ENCODE data around the gene TRPC4. TPM values are rescaled to one million over a fixed set of nuclear protein-coding genes. Genes with fewer than 3 reads are reported as not detected.

Gene TRPC4
- polyA plus RNA-seq, 1 donor from 2014 or later, result 8.8 TPM

GRCh38 chr13:37701972-37702371, 167.6 kb downstream of the TRPC4 start:
- no peaks in the 10 kb centered on the region for H3K9me3 ChIP-seq (ENCODE audit: low read length)
- no peaks in the 10 kb centered on the region for H3K9me2 ChIP-seq (ENCODE audit: insufficient read depth, low read length)
- H3K4me2 ChIP-seq (ENCODE audit: low read length), result no peak overlapping the region
- no peaks in the 10 kb centered on the region for H3K79me2 ChIP-seq (replicated peaks; ENCODE audit: insufficient read depth, low read length)
- no peaks in the 10 kb centered on the region for H4K20me1 ChIP-seq (ENCODE audit: insufficient read depth)
- no peak overlapping the region for H3K27ac ChIP-seq (ENCODE audit: low read length)
- H2AFZ ChIP-seq (ENCODE audit: low read depth, low read length), result no peak overlapping the region
- H3K36me3 ChIP-seq (ENCODE audit: insufficient read depth, low read length), result no peaks in the 10 kb centered on the region
- no peak overlapping the region for H3K4me3 ChIP-seq (ENCODE audit: low read length)
- no peaks in the 10 kb centered on the region for H3F3A ChIP-seq (ENCODE audit: insufficient read depth, low read length, poor library complexity, severe bottlenecking)
- no peak for TF ChIP-seq POLR2AphosphoS5 (IDR thresholded peaks at IDR 0.05)
- no peak for TF ChIP-seq MXI1 (conservative IDR thresholded peaks at IDR 0.05; ENCODE audit: poor library complexity, severe bottlenecking)
- no peak for TF ChIP-seq TAF1 (IDR thresholded peaks at IDR 0.05; ENCODE audit: low read depth)
- TF ChIP-seq RAD21 (conservative IDR thresholded peaks at IDR 0.05), result no peak
- TF ChIP-seq REST (IDR thresholded peaks at IDR 0.05; ENCODE audit: borderline replicate concordance), result no peak
- no peak for TF ChIP-seq SMC3 (conservative IDR thresholded peaks at IDR 0.05; ENCODE audit: poor library complexity)
- TF ChIP-seq EZH2 (IDR thresholded peaks at IDR 0.05; ENCODE audit: borderline replicate concordance, insufficient read depth, low read length, poor library complexity, severe bottlenecking), result no peak
- no peak for TF ChIP-seq CTCF (IDR thresholded peaks at IDR 0.05; ENCODE audit: poor library complexity, severe bottlenecking)
- no peak for TF ChIP-seq EP300 (conservative IDR thresholded peaks at IDR 0.05; ENCODE audit: poor library complexity, severe bottlenecking)
- H3K9ac ChIP-seq (ENCODE audit: low read length), result no peak overlapping the region
- H3K27me3 ChIP-seq (ENCODE audit: insufficient read depth, low read depth, low read length), result no peaks in the 10 kb centered on the region

- no peaks in the 10 kb centered on the region for H3K9me2 ChIP-seq (ENCODE audit: insufficient read depth, low read length)
- H2AFZ ChIP-seq (ENCODE audit: low read depth, low read length), result no peak overlapping the region
- TF ChIP-seq TAF1 (IDR thresholded peaks at IDR 0.05; ENCODE audit: low read depth), result no peak
- no peak for TF ChIP-seq CTCF (IDR thresholded peaks at IDR 0.05; ENCODE audit: poor library complexity, severe bottlenecking)
- no peak for TF ChIP-seq POLR2AphosphoS5 (IDR thresholded peaks at IDR 0.05)
- no peak for TF ChIP-seq SMC3 (conservative IDR thresholded peaks at IDR 0.05; ENCODE audit: poor library complexity)
- no peak for TF ChIP-seq MXI1 (conservative IDR thresholded peaks at IDR 0.05; ENCODE audit: poor library complexity, severe bottlenecking)
- TF ChIP-seq REST (IDR thresholded peaks at IDR 0.05; ENCODE audit: borderline replicate concordance), result no peak
- TF ChIP-seq RAD21 (conservative IDR thresholded peaks at IDR 0.05), result no peak
- TF ChIP-seq EZH2 (IDR thresholded peaks at IDR 0.05; ENCODE audit: borderline replicate concordance, insufficient read depth, low read length, poor library complexity, severe bottlenecking), result no peak
- no peak for TF ChIP-seq EP300 (conservative IDR thresholded peaks at IDR 0.05; ENCODE audit: poor library complexity, severe bottlenecking)
- no peaks in the 10 kb centered on the region for H4K20me1 ChIP-seq (ENCODE audit: insufficient read depth)
- no peak overlapping the region for H3K4me2 ChIP-seq (ENCODE audit: low read length)
- no peaks in the 10 kb centered on the region for H3K79me2 ChIP-seq (replicated peaks; ENCODE audit: insufficient read depth, low read length)
- H3K27ac ChIP-seq (ENCODE audit: low read length), result no peak overlapping the region
- H3F3A ChIP-seq (ENCODE audit: insufficient read depth, low read length, poor library complexity, severe bottlenecking), result no peaks in the 10 kb centered on the region
- no peaks in the 10 kb centered on the region for H3K36me3 ChIP-seq (ENCODE audit: insufficient read depth, low read length)
- no peaks in the 10 kb centered on the region for H3K9me3 ChIP-seq (ENCODE audit: low read length)
- H3K9ac ChIP-seq (ENCODE audit: low read length), result no peak overlapping the region
- no peaks in the 10 kb centered on the region for H3K27me3 ChIP-seq (ENCODE audit: insufficient read depth, low read depth, low read length)
- H3K4me3 ChIP-seq (ENCODE audit: low read length), result no peak overlapping the region
Measured at GRCh38 chr13:37701306-37701705, 168.3 kb downstream of the TRPC4 start.
